WTC11 (cell line): ENCODE results near the gene ASGR1. TPM values are rescaled to one million over a fixed set of nuclear protein-coding genes. Genes with fewer than 3 reads are reported as not detected.

Experiments used
- ATAC-seq: fragments of 200-7000 bp; cut with Tn5 transposase; 2 replicates; pipeline ENCODE4 v1.10.0; 2021; ENCODE audit warnings: mild to moderate bottlenecking, moderate library complexity
- CTCF ChIA-PET: fragments of 300-600 bp; sonication (Branson Sonifier 250); formaldehyde crosslinking; loops from one replicate; lab custom pipeline; 2021; ENCODE audit warnings: antibody characterized with exemption; lab: Charles Lee
- POLR2A ChIA-PET: fragments of 350-600 bp; sonication (Branson Sonifier 250); formaldehyde crosslinking; loops from one replicate; lab custom pipeline; 2021; ENCODE audit warnings: antibody characterized with exemption; lab: Charles Lee
- DNase-seq: peaks from one replicate; pipeline ENCODE4 v3.0.0; 2021; ENCODE audit warnings: low spot score
- H3K27ac Mint-ChIP-seq: 2 replicates; pipeline ENCODE4 v1.8.0; 2021; ENCODE audit warnings: mixed read lengths
- H3K27me3 Mint-ChIP-seq: 2 replicates; pipeline ENCODE4 v1.8.0; 2021; ENCODE audit warnings: low read depth, mild to moderate bottlenecking, moderate library complexity, mixed read lengths
- H3K36me3 Mint-ChIP-seq: 2 replicates; pipeline ENCODE4 v1.8.0; 2021; ENCODE audit warnings: mixed read lengths
- H3K4me1 Mint-ChIP-seq: 2 replicates; pipeline ENCODE4 v1.8.0; 2022; ENCODE audit warnings: mixed read lengths
- H3K4me3 Mint-ChIP-seq: 2 replicates; pipeline ENCODE4 v1.8.0; 2021; ENCODE audit warnings: mild to moderate bottlenecking, moderate library complexity, mixed read lengths
- H3K9me3 Mint-ChIP-seq: 2 replicates; pipeline ENCODE4 v1.8.0; 2021; ENCODE audit warnings: mixed read lengths
- AR ChIP-seq: fragments of 250-450 bp; sonication (Bioruptor Pico); IDR thresholded peaks from 2 replicates; pipeline ENCODE4 v1.9.0; 2021; ENCODE audit warnings: mild to moderate bottlenecking
- ATF1 ChIP-seq: sonication (generic); formaldehyde crosslinking; IDR thresholded peaks from 2 replicates; pipeline ENCODE4 v1.8.1; 2023; ENCODE audit warnings: mild to moderate bottlenecking, moderate library complexity, missing genetic modification reagents
- ATF6 ChIP-seq: sonication (generic); formaldehyde crosslinking; IDR thresholded peaks from 2 replicates; pipeline ENCODE4 v1.8.1; 2023; ENCODE audit warnings: mild to moderate bottlenecking, missing genetic modification reagents
- CTCF ChIP-seq: fragments of 200-600 bp; IDR thresholded peaks from 2 replicates; pipeline ENCODE4 v1.8.0; 2022; ENCODE audit warnings: antibody characterized with exemption
- E2F1 ChIP-seq: sonication (generic); formaldehyde crosslinking; IDR thresholded peaks from 2 replicates; pipeline ENCODE4 v1.8.0; 2022; ENCODE audit warnings: mild to moderate bottlenecking, missing genetic modification reagents
- ESRRA ChIP-seq: sonication (generic); formaldehyde crosslinking; IDR thresholded peaks from 2 replicates; pipeline ENCODE4 v1.8.1; 2022; ENCODE audit warnings: mild to moderate bottlenecking, missing genetic modification reagents, borderline replicate concordance
- FOXJ3 ChIP-seq: sonication (generic); formaldehyde crosslinking; IDR thresholded peaks from 2 replicates; pipeline ENCODE4 v1.9.0; 2021; ENCODE audit warnings: missing genetic modification reagents, mild to moderate bottlenecking, borderline replicate concordance
- FOXK1 ChIP-seq: sonication (generic); formaldehyde crosslinking; IDR thresholded peaks from 2 replicates; pipeline ENCODE4 v1.8.0; 2022; ENCODE audit warnings: mild to moderate bottlenecking, moderate library complexity, missing genetic modification reagents
- GABPB1 ChIP-seq: sonication (generic); formaldehyde crosslinking; IDR thresholded peaks from 2 replicates; pipeline ENCODE4 v1.8.1; 2023; ENCODE audit warnings: mild to moderate bottlenecking, missing genetic modification reagents
- IRF1 ChIP-seq: sonication (generic); formaldehyde crosslinking; IDR thresholded peaks from 2 replicates; pipeline ENCODE4 v1.8.0; 2023; ENCODE audit warnings: missing genetic modification reagents
- KAT7 ChIP-seq: sonication (generic); formaldehyde crosslinking; IDR thresholded peaks from 2 replicates; pipeline ENCODE4 v1.8.1; 2023; ENCODE audit warnings: missing genetic modification reagents, mild to moderate bottlenecking, borderline replicate concordance
- NFATC4 ChIP-seq: fragments of 250-450 bp; sonication (Bioruptor Pico); IDR thresholded peaks from 2 replicates; pipeline ENCODE4 v1.9.0; 2021; ENCODE audit warnings: mild to moderate bottlenecking
- PRDM15 ChIP-seq: sonication (generic); formaldehyde crosslinking; IDR thresholded peaks from 2 replicates; pipeline ENCODE4 v1.8.0; 2022; ENCODE audit warnings: missing genetic modification reagents
- SMAD4 ChIP-seq: sonication (generic); formaldehyde crosslinking; IDR thresholded peaks from 2 replicates; pipeline ENCODE4 v1.8.0; 2022; ENCODE audit warnings: mild to moderate bottlenecking, missing genetic modification reagents
- SP1 ChIP-seq: sonication (generic); formaldehyde crosslinking; conservative IDR thresholded peaks from 2 replicates; pipeline ENCODE4 v1.8.1; 2022; ENCODE audit warnings: missing genetic modification reagents
- ZBTB21 ChIP-seq: sonication (generic); formaldehyde crosslinking; IDR thresholded peaks from 2 replicates; pipeline ENCODE4 v1.8.1; 2023; ENCODE audit warnings: mild to moderate bottlenecking, missing genetic modification reagents, borderline replicate concordance
- ZBTB43 ChIP-seq: sonication (generic); formaldehyde crosslinking; IDR thresholded peaks from 2 replicates; pipeline ENCODE4 v1.8.1; 2023; ENCODE audit warnings: mild to moderate bottlenecking, missing genetic modification reagents
- ZNF512 ChIP-seq: sonication (generic); formaldehyde crosslinking; IDR thresholded peaks from 2 replicates; pipeline ENCODE4 v1.8.1; 2022; ENCODE audit warnings: missing genetic modification reagents, borderline replicate concordance
- total RNA-seq: library from RNA; stranded (reverse); gene quantifications from 3 replicates; pipeline ENCODE4 v1.2.3, GENCODE V29; 2021

The ASGR1 gene
- total RNA-seq, 1 experiment from 2014 or later = 13.3 TPM

GRCh38 chr17:7219229-7219811 lies 40.1 kb upstream of the ASGR1 start:
- ChIA-PET POLR2A (interaction anchor here (0.6 to 2.1 kb wide), 12 partner anchors 9 to 184 kb away, joined by 3 to 9 read pairs (median 4); partner anchors contain the start of genes DVL2, GABARAP and SLC16A13), CTCF (interaction anchor here (0.7 to 4.8 kb wide), 11 partner anchors 11 to 341 kb away, joined by 3 to 36 read pairs (median 16); partner anchors contain the start of genes DVL2, GABARAP, PHF23 and SLC2A4)
- no peaks in the 10 kb centered on the region for H3K9me3 Mint-ChIP-seq
- peaks cover 49% of the 10 kb centered on the region for H3K4me1 Mint-ChIP-seq
- peaks cover 4% of the 10 kb centered on the region; the same call in 1 of the 2 replicates for H3K27me3 Mint-ChIP-seq
- peak overlapping the region; percentile 89 for H3K4me3 Mint-ChIP-seq
- DNase-seq = no peak
- peak overlapping the region; percentile 67; the same call in 1 of the 2 replicates for H3K27ac Mint-ChIP-seq
- TF ChIP-seq ZNF512 = no peak
- TF ChIP-seq FOXJ3 (CRISPR knock-in tag) = no peak
- no peak for TF ChIP-seq IRF1
- TF ChIP-seq SMAD4 (CRISPR knock-in tag) = no peak
- TF ChIP-seq GABPB1 (CRISPR knock-in tag) = no peak
- no peak for TF ChIP-seq ZBTB43
- no peak for TF ChIP-seq ATF6 (CRISPR knock-in tag)
- TF ChIP-seq ESRRA (CRISPR knock-in tag) = no peak
- TF ChIP-seq PRDM15 (CRISPR knock-in tag) = no peak
- ATAC-seq = no peak
- peaks cover 11% of the 10 kb centered on the region for H3K36me3 Mint-ChIP-seq

GRCh38 chr17:7218758-7219157 lies 39.6 kb upstream of the ASGR1 start:
- no peak for TF ChIP-seq AR (CRISPR knock-in tag)
- no peak for TF ChIP-seq FOXK1 (CRISPR knock-in tag)
- TF ChIP-seq KAT7 (CRISPR knock-in tag) = no peak
- no peak for TF ChIP-seq SP1 (CRISPR knock-in tag)
- TF ChIP-seq ATF1 (CRISPR knock-in tag) = no peak
- TF ChIP-seq E2F1 (CRISPR knock-in tag) = no peak
- TF ChIP-seq NFATC4 (CRISPR knock-in tag) = no peak
- no peak for TF ChIP-seq CTCF
- no peak for TF ChIP-seq ZBTB21 (CRISPR knock-in tag)
- TF ChIP-seq, all 79 proteins: peak for 0
- Mint-ChIP-seq H3K36me3 (peaks cover 6% of the 10 kb centered on the region), H3K4me1 (peaks cover 49% of the 10 kb centered on the region), H3K27me3 (peaks cover 4% of the 10 kb centered on the region; the same call in 1 of the 2 replicates), H3K9me3 (no peaks in the 10 kb centered on the region), H3K4me3 (peak overlapping the region; percentile 89), H3K27ac (peak overlapping the region; percentile 84; the same call in 1 of the 2 replicates)
- ATAC-seq (no peak), DNase-seq (no peak)
- CTCF ChIA-PET = interaction anchor here (4.0 to 4.8 kb wide), 2 partner anchors 10 to 173 kb away, joined by 16 to 24 read pairs; no protein-coding TSS in a partner anchor
- POLR2A ChIA-PET = interaction anchor here (0.9 to 1.4 kb wide), 2 partner anchors 23 to 24 kb away, joined by 3 to 6 read pairs; partner anchors contain the start of gene GABARAP
